DMS 273 (cell line): ENCODE measurements around the gene MYCBP2.
"Not testable (repeated sequence)": the region's sequence is repeated elsewhere in the genome, so short reads cannot be mapped to it uniquely, and the experiment has no call there.

Experiments
- DNase-seq: peaks from one replicate; lab custom pipeline; 2025; ENCODE audit not compliant: unreplicated experiment; lab: John Stamatoyannopoulos, UW

Gene MYCBP2, protein sequence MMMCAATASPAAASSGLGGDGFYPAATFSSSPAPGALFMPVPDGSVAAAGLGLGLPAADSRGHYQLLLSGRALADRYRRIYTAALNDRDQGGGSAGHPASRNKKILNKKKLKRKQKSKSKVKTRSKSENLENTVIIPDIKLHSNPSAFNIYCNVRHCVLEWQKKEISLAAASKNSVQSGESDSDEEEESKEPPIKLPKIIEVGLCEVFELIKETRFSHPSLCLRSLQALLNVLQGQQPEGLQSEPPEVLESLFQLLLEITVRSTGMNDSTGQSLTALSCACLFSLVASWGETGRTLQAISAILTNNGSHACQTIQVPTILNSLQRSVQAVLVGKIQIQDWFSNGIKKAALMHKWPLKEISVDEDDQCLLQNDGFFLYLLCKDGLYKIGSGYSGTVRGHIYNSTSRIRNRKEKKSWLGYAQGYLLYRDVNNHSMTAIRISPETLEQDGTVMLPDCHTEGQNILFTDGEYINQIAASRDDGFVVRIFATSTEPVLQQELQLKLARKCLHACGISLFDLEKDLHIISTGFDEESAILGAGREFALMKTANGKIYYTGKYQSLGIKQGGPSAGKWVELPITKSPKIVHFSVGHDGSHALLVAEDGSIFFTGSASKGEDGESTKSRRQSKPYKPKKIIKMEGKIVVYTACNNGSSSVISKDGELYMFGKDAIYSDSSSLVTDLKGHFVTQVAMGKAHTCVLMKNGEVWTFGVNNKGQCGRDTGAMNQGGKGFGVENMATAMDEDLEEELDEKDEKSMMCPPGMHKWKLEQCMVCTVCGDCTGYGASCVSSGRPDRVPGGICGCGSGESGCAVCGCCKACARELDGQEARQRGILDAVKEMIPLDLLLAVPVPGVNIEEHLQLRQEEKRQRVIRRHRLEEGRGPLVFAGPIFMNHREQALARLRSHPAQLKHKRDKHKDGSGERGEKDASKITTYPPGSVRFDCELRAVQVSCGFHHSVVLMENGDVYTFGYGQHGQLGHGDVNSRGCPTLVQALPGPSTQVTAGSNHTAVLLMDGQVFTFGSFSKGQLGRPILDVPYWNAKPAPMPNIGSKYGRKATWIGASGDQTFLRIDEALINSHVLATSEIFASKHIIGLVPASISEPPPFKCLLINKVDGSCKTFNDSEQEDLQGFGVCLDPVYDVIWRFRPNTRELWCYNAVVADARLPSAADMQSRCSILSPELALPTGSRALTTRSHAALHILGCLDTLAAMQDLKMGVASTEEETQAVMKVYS (N-terminal part only)

DNA sequence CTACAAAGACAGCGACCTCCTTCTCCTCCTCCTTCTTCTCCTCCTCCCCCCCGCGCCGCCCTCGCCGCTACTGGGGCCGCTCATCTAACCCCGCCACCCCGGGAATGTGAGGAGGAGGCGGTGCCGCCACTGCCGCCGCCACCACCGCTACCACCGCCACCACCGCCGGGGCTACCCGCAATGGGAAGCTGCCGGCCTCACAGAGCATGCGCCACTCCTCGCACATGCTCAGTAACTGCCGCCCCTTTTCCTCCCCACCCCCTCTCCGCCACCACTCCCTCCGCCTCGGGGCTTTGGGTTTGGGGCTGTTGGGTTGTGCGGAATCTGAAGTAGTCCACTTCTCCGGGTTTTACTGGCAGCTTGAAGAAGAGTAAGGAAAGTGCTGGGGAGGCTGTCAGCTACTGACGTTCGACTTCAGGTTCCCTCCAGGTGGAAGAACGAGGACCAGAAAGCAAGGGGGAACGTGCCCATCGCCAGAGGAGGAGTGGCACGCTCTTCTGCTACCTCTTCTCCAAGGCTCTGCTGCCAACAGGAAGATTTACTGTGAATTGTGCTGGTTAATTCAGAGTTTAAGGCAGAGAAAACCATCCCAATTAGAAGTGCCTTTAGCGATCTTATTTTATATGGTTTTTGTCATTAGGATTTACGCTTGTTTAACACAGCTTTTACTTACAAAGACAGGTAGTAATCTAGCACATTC lies at the start of gene MYCBP2:
MYCBP2 (minus strand) TSS at position 190 of the 700 bp plus-strand sequence. CDS start 319 bp downstream, outside the sequence.
- peak; percentile 97 for DNase-seq

DNA sequence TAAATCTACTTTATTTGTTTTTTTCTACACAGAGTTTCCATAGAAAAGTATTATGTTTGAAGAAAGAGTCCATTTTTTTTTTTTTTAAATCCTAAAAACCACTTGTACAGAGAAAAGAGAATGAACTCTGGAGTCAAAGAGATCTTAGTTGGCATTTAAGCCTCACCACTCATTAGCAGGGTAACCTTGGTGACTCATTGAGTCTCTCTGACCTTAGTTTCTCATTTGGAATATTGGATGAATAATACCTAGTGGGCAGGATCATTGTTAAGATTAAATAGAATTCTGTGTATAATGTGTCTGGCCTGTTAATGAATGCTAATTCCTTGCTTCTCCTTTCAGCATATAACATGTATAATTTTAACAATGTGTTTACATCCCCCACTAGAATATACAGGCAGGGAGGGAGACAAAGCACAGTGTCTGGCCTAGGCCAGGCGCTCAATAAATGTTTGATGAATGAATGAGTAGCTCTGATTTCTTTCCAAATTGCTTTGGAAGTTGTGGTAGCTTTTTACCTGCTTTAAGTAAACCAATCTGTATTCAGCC lies 48.7 kb upstream of the MYCBP2 start:
- DNase-seq, result no peak

DNA sequence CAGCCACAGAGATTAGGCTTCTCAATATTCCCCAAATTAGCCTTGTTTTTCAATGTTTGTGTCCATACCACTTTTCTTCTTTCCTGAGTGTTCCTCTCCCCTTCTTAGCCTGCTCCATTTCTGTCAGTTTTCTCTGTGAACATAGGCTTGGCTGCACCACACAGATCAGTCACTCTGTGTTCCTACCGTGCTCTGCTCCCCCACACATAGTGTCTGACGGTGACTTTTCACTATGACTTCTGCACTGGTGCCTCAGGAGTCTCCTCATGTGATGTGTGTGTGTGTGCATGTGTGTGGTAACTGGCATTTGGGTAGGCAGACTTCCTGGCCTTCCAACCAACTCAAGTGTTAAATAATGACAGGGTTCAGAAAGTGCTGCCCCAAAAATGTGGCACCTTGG lies 47.9 kb upstream of the MYCBP2 start:
- DNase-seq, result peak; percentile 27

DNA sequence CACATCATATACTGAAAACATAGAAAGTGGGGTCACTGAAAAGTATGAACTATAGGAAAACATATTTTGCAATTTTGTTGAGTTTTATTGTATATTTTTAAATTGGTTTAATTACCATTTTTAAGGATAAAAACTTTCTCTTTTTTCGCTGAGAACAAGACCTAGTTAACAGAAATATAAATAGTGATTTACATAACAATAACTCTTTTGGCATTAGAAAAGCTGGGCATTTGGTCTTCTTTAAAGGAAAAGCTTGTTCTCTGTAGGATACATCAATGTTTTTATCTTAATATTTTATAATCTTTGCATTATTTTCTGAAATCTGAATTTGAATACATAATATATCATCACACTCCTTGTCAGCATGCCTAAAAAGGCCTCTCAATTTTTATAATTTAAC lies 47.4 kb upstream of the MYCBP2 start:
- DNase-seq, result no peak

DNA sequence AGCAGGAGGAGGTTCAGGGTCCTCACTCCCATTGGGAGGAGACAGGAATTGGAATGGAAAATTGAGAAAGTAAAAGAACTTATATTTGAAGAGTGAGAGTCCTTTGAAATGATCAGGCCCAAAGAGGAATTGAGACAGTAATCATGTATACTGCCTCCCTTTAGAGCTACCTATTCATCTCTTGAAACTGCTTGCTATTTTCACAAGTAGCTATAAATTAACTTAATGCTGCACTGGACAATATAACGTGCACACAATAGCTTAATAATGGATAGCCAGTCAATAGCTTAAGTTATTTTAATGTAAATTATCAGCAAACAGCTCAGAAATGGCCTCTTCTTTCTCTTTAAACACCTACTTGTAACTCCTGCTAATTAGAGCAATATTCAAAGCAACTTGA lies 46.6 kb upstream of the MYCBP2 start:
- no peak for DNase-seq

DNA sequence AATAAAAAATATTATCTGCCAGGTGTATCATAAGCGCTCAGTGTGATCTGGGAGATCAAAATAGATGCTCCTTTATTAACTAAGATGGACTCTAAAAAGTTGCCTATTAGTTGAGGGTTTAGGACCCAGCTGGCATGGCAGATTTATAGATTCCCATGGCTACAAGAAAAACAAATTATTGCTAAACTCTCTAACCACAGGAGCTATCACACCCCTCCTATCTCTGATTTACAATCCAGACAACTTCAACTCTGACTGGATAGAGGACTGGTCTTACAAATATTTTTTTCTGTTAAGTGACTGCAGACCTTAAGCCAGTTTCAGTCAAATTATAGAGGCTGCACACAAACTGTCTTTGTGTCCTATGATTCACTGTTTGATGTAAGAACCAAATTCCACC lies 45.4 kb upstream of the MYCBP2 start:
- no peak for DNase-seq

DNA sequence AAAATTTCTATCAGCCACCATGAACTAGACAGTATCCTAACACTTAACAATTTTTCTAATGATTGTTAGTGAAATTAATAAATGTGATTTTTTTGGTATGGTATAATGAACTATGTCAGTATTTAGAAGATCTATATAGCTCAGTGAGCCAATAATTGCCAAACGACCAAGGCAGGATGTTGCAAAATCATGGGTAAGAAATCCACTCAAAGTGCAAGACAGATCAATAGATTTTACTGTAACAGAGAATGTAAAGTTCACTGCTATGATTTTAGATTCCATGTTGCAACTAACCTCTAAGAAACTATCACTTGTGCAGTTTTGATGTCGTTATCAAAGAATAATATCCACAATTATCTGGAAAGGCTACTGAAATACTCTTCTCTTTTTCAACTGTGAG lies 44.0 kb upstream of the MYCBP2 start:
- DNase-seq, result no peak

DNA sequence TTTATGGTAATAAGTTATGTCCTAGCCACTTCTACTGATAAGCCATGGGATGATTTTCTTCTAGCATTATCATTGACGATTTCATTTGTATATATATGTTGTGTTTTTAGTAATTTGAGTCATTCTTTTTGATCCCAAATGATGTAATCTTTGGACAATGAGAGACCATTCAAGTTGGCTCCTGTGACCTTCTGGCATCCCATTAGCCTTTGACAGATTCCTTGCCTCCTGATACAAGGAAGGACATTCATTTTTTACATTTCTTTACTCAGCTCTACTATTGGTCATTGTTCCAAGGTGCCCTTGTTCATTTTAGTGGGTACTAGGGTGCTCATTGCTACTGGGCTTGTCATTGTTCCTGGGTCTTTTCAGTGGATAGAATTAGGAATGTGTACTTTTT lies 35.3 kb upstream of the MYCBP2 start:
- DNase-seq, result no peak

DNA sequence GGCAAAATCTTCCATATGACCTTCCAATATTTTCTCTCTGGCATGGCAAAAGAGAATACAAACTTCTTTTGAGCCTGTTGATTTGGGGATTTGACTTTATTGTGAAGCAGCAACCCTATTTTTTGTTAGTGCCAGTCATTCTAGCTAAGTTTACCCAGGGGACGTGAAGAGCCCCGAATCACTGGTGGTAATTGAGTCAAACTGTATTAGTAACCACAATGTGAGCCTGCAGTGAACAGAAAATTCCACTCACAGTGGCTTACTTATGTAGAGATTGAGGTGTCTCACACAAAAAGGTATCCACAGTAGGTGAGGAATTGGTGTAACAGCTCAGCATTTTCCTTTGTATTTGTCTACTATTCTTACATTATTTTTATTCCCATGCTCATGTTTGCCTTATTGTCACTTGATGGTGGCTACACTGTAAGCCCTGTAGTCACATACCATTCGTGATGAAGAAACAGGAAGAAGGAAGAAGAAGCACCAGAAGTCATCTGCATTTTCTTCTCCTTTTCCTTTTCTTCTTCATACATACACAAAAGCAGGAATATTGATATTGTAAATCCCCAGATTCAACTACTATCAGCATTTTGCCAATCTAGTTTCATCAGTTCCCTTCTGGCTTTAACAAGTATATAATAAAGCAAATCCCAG lies 33.3 kb upstream of the MYCBP2 start:
- DNase-seq, result no peak

DNA sequence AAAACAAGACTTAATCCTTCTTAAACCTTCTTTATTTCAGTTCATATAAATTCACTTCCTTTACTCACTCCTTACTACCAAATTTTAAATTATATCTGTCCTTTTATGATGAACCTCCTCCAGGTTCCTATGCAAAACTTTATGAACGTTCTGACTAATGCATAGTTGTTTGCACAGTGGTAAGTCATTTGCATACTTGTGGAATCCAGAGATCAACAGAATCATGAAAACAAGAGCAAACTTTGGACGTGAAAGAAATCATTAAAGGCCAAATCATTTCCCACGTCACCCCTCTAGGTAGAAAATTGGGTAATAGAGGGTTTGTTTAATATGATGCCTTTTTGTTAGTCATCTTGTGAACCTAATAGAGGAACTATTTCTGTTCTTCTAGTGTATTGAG lies 32.3 kb upstream of the MYCBP2 start:
- DNase-seq, result no peak

DNA sequence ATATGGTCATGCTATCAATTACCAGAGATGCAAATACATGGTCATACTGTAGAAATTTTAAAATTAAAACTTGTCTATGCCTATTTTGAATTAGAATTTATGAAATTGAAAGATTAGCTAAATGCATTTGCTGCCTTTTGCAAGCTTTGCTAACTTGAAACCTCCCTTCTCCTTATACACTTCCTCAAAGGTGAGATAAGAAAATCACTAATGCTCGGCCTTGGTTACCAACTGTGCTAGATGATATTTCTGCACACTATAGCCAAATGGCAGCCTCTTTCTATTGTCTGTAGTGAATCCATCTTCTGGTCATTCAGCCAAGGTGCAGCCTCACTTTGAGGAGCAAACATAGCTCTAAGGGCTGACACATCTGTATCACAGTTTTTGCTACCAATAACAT lies 31.1 kb upstream of the MYCBP2 start:
- no peak for DNase-seq

DNA sequence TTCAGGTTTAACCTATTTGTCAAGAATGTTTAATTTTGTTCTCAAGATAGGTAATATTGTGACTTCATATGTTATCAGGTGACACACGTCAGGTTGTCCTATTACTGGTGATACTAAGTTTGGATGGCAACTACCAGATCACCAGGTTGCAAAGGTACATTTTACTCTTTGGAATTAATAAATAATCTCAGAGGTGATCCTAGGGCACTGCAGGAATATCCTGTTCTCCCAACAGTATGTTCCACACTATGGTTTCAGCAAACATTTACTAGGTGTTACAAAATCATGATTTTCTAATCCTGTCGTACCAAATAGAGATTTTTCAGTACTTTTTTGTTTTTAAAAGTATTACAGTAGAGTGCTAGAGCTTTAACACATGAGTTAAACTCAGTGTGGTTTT lies 29.3 kb upstream of the MYCBP2 start:
- DNase-seq, result no peak

DNA sequence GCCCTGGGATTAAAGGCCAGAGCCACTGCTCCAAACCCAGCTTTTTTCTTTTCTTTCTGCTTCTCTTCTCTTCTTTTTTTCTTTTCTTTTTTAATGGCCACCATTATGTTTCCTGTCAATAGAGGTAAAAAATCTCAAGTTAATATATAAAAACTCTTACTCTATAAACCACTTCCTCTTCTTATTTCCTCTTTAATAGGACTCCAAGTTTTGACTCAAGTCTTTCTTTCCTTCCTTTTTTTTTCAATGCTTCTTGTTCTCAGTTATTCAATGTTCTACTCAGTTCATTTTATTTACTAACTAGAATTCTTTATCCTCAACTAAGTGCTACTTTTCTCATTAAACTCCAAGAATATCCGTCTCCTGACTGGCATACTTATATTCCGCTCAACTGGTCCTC lies 27.1 kb upstream of the MYCBP2 start:
- no peak for DNase-seq

DNA sequence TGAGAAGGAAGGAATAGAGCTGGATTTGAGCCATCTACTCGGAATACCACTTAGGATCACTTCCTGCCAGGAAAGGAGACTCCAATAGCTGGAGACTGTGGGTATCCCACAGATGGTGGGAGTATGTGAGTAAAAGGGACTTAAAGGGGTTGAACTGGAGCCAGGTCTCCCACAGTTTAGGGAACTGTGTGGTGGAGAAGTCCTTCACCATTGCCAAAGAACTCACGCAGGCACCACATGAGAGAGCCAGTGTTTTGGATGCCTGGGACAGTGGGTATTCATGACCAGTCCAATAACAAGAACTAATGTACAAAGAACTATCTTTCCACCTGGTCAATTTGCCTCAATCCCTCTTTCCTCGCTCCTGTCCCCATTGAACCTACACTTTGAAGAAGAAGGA lies 24.4 kb upstream of the MYCBP2 start:
- no peak for DNase-seq

DNA sequence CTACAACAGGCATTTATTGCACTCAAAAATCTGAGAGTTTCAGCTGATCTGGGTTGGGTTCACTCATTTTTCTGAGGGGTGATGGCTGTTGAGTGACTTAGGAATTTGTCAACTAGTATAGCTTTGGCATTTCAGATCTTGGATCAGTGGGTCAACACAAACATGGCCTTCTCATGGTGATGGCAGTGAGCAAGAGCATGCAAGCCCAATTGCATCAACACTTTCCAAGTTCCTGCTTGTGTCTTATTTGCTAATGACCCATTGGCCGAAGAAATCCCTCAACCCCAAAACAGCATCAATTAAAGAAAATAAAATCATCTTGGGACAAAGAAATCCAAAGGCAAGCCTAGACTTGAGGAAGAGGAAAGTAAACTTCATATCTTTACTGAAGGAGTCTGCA lies 23.9 kb upstream of the MYCBP2 start:
- no peak for DNase-seq

DNA sequence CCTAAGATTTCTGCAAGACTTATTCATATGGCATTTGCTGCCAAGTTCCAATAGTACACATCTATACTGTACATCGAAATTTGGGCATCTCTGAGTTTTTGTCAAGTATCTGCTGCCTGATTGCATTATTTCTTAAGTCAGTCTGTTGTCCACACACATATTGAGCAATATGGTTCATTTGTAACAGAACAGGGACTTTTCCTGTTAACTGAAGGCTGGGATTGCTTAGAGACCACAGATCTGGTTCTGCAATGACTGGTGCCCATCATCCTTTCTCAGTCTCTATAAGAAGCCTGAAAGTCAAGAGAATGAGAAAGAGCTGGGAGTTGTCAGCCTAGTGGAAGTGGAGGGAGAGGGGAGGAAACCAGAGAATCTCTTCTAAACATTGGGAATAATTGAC lies 22.5 kb upstream of the MYCBP2 start:
- no peak for DNase-seq

DNA sequence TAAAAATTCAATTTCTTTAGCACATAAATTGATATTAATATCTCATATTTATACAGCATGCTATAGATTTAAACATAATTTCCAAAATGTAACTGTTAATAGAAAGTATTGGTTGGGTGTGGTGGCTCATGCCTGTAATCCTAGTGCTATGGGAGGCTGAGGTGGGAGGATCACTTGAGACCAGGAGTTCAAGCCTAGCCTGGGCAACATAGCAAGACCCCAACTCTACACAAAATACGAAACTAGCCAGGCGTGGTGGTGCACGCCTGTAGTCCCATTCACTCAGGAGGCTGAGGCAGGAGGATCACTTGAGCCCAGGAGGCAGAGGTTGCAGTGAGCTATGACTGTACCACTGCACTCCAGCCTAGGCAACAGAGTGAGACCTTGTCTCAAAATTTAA lies 20.5 kb upstream of the MYCBP2 start:
- DNase-seq, result not testable (repeated sequence)

DNA sequence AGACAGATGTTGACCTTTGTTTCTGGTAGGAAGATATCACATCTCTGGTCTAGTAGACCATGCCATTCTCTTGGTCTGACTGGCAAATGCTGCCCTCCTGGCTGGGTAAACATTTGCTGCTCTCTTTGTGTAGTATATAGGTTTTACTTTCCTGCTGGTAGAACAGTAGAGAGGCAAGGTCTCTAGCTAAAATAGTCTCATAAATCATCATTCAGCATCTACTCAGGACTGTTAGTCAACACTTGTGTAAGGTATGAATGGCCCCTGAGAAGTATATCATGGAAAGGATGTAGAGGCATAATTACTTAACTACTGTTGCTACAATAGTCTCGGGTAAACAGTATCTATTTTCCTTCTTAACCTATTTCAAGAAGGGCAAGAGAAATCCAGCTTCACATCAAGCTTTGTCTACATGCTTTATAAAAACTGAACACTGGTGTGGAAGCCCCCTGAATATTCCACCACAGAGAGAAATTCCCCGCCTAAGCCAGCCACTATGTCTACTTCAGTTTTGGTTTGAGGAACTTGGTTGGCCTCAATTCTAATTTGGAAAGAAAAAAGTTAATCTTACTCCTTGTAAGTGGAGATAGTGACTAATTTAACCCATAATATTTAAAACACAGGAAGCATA lies 18.4 kb upstream of the MYCBP2 start:
- DNase-seq, result no peak

DNA sequence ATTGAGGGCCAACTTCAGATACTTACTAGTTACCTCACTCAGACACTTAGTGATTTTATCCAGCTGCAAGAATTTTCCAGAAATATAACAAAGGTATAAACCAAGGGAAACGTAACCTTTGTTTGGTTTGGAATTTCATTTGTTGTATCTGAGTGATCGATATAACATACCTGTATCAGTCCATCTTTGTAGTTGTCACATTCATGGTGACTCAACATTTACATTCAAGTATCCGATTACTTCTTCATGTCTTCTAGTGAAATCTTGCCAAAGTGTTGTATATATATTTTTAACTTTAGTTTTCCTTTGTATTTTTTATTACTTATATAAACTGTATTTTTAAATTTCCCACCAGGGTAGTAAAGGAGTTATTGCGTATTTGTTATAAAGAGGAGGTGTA lies 16.9 kb upstream of the MYCBP2 start:
- DNase-seq, result no peak

DNA sequence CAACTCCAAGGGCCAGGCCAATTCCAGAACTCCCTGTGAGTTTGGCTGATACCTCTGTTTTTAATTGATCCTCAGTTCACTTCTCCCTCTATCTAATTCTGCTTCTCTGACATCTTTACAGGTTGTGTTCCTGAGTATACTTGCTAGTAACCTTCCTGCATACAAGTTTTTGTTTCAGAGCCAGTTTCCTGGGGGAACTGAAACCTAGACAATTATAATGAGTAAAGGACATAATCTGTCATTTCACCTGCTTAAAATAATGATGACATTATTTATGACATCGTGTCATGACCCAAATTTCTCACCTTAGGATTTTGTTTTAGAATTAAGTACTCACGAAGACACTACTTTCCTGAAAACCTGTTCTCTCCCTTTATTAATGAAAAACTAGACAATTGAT lies 12.5 kb upstream of the MYCBP2 start:
- no peak for DNase-seq
